Ammon's horn (tissue), 1 donor: Measurements from ENCODE around the gene TFF3.

ENCODE experiments used
- DNase-seq: peaks from one replicate; pipeline ENCODE4 v3.0.0-alpha.2; 2016; ENCODE audit warnings: low spot score

The TFF3 gene

GRCh38 chr21:42266971-42267556 lies 48.1 kb downstream of the TFF3 start:
- DNase-seq = no peak

- DNase-seq = no peak
These were observed 49.9 kb downstream of the TFF3 start for GRCh38 chr21:42265231-42265812.

- DNase-seq = no peak
These were observed 50.7 kb downstream of the TFF3 start for GRCh38 chr21:42264245-42265195.

GRCh38 chr21:42263591-42264131 lies 51.5 kb downstream of the TFF3 start:
- DNase-seq = no peak

GRCh38 chr21:42262831-42263231 lies 52.4 kb downstream of the TFF3 start:
- peak; percentile 57 for DNase-seq

- no peak for DNase-seq
These were observed 53.4 kb downstream of the TFF3 start for GRCh38 chr21:42261829-42262200.
